Measurements from ENCODE around the gene CEP131.

GRCh38 chr17:81209141-81209540 is 13.6 kb downstream of the CEP131 start:
- no peak for TF ChIP-seq POLR2AphosphoS5 (IDR thresholded peaks at IDR 0.05; ENCODE audit: low read depth, low read length)
- TF ChIP-seq, protein P1, sequence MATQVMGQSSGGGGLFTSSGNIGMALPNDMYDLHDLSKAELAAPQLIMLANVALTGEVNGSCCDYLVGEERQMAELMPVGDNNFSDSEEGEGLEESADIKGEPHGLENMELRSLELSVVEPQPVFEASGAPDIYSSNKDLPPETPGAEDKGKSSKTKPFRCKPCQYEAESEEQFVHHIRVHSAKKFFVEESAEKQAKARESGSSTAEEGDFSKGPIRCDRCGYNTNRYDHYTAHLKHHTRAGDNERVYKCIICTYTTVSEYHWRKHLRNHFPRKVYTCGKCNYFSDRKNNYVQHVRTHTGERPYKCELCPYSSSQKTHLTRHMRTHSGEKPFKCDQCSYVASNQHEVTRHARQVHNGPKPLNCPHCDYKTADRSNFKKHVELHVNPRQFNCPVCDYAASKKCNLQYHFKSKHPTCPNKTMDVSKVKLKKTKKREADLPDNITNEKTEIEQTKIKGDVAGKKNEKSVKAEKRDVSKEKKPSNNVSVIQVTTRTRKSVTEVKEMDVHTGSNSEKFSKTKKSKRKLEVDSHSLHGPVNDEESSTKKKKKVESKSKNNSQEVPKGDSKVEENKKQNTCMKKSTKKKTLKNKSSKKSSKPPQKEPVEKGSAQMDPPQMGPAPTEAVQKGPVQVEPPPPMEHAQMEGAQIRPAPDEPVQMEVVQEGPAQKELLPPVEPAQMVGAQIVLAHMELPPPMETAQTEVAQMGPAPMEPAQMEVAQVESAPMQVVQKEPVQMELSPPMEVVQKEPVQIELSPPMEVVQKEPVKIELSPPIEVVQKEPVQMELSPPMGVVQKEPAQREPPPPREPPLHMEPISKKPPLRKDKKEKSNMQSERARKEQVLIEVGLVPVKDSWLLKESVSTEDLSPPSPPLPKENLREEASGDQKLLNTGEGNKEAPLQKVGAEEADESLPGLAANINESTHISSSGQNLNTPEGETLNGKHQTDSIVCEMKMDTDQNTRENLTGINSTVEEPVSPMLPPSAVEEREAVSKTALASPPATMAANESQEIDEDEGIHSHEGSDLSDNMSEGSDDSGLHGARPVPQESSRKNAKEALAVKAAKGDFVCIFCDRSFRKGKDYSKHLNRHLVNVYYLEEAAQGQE (IDR thresholded peaks at IDR 0.05; ENCODE audit: insufficient read depth in 1 of 2, low read depth in 2 of 2, low read length in 2 of 2) = no peak
- TF ChIP-seq SIN3A (IDR thresholded peaks at IDR 0.05; ENCODE audit: borderline replicate concordance, insufficient read depth, low read length) = no peak

All from PFSK-1 (cell line).